IPS-NIHi11 (cell line): ENCODE results near the gene PANX3.
"Not testable (repeated sequence)": the region's sequence is repeated elsewhere in the genome, so short reads cannot be mapped to it uniquely, and the experiment has no call there.

Experiments used
- DNase-seq: peaks from one replicate; pipeline ENCODE4 v3.0.0; 2012; ENCODE audit warnings: mixed read lengths, low spot score

Gene PANX3, protein sequence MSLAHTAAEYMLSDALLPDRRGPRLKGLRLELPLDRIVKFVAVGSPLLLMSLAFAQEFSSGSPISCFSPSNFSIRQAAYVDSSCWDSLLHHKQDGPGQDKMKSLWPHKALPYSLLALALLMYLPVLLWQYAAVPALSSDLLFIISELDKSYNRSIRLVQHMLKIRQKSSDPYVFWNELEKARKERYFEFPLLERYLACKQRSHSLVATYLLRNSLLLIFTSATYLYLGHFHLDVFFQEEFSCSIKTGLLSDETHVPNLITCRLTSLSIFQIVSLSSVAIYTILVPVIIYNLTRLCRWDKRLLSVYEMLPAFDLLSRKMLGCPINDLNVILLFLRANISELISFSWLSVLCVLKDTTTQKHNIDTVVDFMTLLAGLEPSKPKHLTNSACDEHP

DNA sequence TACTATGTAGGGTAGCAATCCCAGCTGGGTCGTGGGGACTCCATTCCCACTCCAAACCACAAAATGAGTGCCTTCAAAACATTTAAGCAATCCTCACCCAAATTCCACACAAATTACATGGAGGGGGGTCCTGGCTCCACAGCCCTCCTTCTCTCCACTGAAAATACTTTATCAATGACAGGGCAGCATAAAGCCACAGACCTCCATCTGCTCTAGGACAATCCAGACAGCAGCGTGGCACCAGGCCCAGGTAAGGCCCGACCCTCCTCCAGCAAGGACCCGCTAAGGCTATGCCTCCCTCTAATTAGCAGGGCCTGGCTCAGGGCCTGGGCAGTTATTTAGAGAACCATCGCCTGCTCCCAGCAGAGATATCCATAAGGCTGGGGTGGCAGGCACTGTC is at the start of gene PANX3:
TSS of gene PANX3 (plus strand) at position 365 of the 400 bp plus-strand sequence. CDS start 129 bp downstream, outside the sequence.
- no peak for DNase-seq

DNA sequence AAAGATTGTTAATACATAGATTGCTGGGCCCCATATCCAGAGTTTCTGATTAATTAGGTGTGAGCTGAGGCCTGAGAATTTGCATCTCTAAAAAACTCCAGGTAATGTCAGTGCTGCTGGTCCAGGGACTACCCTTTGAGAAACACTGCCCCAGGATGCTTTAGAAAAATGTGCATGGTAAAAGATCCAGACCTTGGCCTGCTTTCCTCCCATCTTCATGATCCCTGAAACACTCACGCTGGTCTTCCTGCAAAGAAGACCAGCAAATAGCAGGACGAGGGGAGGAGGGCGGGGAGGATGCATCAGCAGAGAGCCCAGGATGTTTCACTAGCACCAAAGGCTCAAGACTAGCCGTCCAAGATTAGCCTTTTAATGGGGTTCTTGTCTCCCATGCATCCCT is 41.5 kb upstream of the PANX3 start, which contains the start of gene OR8A1:
TSS of gene OR8A1 (plus strand) at position 301 of the 400 bp plus-strand sequence. CDS start 123 bp downstream, outside the sequence.
- no peak for DNase-seq

DNA sequence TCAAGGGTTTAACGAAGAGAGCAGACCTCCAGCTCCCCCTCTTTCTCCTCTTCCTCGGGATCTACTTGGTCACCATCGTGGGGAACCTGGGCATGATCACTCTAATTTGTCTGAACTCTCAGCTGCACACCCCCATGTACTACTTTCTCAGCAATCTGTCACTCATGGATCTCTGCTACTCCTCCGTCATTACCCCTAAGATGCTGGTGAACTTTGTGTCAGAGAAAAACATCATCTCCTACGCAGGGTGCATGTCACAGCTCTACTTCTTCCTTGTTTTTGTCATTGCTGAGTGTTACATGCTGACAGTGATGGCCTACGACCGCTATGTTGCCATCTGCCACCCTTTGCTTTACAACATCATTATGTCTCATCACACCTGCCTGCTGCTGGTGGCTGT is 41.1 kb upstream of the PANX3 start:
- DNase-seq = no peak

DNA sequence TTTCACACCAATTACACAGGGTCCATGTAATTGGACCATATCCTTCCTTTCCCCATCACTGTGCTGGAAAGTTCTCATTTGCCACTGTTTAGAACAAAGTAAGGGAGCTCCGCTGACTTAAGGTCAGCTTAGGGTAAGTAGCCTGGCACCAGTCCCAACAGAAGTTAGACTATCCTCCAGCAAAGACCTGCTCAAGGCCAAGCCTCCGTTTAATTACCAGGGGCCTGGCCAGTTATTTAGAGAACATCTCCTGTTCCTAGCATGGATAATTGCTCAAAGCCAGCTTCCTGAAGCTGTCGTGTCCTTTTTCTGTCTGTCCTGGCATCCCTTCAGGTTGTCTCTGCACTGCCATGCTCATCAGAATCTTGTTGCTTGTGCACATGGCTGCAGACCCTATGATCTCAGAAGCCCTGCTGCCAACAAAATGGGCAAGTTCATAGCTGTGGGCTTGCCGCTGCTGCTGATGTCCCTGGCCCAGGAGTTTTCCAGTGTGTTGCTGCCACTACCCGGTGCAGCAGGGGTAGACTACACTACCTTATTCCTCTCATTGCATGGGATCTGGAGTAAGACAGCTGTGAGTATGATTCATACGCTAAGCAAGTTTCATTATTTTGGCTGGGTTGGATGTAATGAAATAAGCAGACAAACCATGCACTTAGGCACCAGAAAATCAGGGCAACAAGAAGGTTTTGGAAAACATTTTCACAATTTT is 33.4 kb upstream of the PANX3 start:
- no peak for DNase-seq

DNA sequence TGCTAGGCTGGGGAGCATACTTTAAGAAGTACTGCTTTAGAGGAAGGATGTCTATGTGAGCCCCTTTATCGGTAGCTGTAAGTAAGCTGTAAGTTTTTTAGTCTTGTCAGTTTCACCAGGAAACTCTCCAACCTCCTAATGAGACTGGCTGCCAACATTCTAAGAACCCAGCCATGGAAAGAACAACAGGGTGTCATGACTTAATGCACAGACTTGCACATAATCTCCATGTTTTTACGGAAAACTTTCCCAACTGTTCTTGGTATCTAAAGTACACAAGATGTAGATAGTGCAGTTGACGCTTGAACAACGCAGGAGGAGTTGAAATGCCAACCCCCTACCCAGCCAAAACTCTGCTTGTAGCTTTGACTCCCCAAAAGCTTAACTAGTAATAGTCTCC is 32.5 kb upstream of the PANX3 start:
- no peak for DNase-seq

DNA sequence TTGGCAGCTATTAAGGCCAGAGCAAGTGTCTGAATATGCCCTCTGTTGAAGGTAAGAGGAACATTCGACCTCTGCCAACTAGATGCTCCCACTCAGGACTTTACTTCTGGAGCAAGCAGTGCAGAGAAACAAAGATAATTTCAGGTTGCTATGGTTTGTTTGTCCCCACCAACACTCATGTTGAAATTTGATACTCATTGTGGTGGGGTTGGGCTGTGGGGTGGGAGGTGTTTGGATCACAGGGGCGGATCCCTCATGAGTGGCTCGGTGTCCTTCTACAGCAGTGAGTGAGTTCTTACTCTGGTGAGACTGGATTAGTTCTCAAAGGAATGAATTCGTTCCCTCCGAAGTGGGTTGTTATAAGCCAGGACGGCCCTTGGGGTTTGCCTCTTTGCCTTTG is 29.4 kb upstream of the PANX3 start:
- DNase-seq = no peak

DNA sequence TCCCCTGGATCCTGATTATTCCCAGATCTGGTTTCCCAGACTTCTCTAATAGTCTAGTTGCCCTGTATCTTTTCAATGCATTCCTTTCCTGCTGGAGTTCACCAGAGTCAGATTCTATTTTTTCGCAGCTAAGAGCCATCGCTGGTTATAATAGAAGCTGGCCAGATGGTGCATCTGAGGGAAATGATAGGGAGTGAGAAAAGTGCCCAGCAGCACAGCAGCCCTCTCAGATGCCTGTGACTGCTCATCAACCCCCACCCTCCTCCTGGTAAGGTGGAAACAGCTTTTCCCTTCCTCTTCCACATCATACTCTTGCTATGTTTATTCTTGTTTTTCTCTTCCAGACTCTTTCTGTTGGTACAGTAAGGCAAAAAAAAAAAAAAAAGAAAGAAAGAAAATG is 28.7 kb upstream of the PANX3 start:
- DNase-seq = no peak

DNA sequence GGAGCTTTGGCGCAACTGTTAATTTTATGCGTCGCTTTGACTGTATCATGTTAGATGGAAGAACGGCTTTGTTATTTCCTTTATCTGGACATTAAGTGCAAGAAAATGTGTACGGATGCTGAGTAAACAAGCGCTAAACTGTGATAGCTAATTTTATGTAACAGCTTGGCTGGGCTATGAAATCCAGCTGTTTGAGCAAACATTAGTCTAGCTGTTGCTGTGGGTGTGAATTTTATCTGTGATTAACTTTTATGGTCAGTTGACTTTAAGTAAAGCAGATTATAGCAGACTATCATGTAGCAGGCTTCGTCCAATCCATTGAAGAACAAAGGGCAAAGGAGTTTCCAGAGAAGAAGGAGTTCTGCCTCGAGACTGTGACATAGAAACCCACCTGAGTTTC is 27.4 kb upstream of the PANX3 start:
- DNase-seq = no peak

DNA sequence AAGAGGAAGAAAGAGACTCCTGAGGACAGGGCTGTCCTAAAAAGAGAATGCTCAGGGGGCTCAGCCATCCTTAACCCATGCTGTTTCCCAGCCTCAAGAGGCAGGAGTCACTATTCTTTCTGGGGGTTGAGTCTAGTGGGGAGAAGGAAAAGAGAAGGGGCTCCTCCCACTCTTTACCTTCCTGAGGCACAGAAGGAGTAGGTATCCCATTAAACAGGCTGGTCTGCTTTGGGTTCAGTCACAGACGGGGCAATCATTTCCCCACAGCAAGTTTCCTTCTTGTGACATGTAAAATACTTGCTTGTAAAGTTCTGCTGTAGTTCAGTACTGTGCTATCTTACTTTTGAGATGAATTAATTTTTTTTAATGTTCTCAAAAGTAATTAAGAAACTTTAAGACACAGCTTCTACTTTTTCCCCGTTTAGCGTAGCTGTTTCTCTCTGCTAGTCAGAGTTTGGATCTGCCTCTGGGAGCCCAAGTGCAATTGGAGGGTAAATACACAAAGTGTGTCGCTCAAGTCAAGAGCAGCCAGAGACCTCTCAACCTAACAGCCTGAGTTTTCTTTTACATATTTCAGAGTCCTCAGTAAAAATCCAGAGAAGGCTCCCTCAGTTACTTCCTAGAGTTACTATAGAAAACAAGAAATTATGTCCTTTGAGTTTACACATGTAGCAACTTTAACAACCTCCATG is 26.4 kb upstream of the PANX3 start:
- no peak for DNase-seq

DNA sequence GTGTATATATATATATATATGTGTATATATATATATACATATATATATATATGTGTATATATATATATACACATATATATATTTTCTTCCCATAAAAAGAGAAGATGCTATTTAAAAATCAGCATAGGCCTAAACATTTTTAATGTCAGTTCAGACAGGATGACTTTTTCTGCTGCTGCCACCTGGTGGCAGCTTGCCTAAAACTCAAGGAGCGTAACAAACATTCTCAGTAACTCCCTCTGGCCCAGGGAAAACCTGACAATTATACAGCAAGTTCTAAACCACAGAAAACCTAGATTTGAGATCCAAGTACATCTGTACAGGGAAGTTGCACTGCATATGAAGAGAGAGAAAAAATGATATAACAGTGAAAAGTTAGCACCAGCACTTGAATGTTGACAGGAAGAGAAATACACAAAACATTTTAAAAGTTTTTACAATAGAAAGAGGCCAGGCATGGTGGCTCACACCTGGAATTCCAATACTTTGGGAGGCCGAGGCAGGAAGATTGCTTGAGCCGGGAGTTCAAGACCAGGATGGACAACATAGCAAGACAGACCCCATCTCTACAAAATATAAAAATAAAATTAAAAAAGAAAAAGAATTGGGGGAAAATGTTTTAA is 24.9 kb upstream of the PANX3 start:
- DNase-seq = peak; percentile 35

DNA sequence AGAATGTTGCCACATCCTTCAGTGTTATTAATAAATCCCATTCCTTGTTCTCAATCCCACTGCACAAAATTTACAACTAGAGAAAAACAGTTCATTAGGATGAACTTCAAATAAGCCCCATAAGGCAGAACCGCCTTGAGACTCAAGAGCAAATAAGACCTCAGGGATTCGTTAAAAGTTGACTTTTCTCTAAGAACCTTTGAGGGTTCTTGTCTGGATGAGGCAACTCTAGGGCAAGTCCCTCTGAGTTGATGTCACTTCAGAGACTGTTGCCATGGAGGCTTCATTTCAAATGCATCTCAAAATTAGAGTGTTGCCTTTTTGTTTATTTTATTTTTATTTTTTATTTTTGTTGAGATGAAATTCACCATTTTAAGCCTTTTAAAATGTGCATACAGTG is 19.8 kb upstream of the PANX3 start:
- no peak for DNase-seq

DNA sequence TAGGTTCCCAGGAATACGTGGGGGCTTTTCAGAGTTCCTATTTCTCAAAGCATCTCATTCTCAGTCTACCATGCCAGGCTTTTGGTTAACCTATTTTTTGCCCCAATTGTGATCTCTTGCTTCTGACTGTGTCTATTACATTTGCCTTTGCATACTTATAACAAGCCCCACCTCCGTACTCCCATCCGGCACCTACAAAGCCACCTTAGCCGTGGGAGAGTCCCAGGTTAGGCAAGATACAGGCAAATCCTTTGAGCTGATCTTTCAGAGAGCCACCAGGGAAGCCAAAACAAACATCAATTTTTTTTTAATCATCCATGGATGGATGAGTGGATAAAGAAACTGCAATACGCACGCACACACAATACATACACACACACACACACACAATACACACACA is 18.6 kb upstream of the PANX3 start:
- no peak for DNase-seq

DNA sequence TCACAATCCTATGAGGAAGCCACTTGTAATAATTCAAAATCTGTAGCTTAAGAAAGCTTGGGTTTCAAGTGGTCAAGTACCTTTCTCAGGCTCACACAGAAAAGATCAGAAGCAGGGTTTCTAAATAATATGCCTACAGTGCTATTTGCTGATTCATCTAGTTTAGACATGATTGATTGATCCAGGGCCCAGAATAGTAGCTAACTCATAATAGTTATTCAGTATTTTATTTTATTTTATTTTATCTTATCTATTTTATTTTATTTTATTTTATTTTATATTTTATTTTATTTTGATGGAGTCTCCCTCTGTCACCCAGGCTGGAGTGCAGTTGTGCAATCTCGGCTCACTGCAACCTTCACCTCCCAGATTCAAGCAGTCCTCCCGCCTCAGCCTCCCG is 15.9 kb upstream of the PANX3 start:
- no peak for DNase-seq

DNA sequence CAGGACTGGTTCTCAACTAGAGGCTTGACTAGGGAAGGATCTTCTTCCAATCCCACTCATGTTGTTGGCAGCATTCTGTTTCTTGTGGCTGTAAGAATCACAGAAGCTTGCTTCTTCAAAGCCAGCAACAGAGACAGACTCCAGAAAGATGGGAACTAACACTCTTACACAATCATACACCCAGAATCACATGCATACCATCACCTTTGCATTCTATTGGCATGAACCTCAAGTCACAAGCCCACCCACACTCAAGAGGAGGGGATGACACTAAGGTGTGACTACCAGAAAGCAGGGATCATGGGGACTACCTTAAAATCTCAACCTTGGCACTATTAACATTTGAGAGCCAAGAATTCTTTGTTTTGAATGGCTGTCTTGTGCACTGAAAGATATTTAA is 13.6 kb upstream of the PANX3 start:
- DNase-seq = no peak

DNA sequence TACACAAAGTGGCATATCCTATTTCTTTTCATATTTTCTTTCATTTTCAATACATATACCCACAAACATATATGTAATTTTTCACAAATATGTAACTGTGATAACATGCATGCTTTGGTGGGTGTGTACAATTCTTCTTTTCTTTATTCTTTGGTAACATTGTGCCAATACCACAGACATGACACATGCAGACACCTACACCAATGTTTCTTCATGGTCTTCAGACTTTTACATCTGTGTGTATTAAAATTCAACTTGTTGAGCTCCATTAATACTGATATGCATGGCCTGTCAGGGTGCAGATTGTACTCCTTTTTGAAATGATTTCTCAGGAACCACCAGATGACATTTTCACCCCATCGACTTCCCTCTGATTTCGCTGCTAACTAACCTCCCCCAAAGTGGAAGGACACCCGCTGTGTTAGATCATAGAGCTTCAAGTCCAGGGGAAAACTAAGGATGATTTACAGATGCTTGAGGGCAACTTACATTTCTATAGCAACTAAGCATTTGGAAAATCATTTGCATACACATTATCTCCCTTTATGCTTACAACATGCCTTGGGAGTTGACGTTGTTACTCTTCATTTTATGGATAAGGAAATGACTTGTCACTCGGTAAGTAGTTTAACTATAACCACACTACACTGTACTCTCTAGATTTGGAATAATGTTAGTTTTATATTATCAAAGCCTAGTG is 10.5 kb upstream of the PANX3 start:
- no peak for DNase-seq

DNA sequence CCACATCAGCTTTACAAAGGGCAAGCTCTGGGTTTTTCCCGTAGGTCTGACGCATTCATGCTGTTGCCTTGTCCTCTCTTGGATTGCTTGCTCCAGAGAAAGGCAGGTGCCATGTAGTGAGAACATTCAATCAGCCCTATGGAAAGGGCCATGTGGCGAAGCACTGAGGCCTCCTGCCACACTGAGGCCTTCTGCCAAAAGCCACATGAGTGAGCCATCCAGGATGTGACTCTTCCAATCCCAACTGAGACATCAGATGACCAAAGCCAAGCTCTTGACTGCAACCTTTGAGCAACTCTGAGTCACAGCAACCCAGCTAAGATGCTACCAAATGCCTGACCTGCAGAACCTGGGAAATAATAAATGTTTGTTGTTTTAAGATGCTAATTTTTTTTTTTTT is 9.0 kb upstream of the PANX3 start:
- DNase-seq = no peak

DNA sequence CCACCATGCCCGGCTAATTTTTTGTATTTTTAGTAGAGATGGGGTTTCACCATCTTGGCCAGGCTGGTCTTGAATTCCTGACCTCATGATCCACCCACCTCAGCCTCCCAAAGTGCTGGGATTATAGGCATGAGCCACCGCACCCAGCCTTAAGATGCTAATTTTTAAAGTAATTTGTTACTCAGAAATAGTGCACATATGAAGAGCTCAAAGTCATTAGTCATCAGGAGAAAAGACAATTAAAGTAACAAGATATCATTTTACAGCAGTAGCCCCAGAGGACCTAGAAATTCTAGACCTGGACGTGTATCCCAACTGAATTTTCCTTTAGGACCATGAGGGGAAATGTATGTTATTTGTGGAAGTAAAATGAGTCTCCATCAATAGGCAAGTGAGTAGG is 8.5 kb upstream of the PANX3 start:
- not testable (repeated sequence) for DNase-seq

DNA sequence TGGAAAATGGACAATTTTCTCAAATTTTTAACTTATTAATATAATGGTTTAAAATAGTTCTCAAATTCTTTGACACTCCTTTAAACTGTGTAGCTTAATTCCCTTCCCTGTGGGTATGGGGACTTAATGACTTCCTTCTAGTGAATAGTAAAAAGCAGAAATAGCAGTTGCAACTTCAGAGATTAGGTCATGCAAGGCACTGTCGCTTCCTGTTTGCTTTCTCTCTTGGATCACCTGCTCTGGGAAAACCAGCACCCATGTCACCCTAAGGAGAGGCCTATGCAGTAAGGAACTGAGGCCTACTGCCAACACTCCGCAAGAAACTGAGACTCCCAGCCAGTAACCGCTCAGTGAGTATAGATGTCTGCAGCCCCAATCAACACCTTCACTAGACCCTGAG is 5.5 kb upstream of the PANX3 start:
- no peak for DNase-seq

DNA sequence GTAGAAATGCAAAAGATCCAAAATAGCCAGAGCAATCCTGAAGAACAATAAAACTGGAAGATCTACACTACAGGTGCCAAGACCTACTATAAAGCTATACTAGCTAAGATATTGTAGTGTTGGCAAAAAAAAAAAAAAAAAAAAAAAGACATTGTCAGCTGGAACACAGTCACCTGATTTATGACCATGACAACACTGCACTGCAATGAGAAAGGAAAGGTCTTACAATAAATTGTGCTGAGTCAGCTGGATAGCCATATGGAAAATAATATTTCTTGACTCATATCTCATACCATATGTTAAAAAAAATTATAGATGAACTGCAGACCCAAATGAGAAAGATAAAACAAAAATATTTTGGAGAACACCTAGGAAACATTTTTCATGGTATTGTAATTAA is 3.1 kb upstream of the PANX3 start:
- DNase-seq = no peak

DNA sequence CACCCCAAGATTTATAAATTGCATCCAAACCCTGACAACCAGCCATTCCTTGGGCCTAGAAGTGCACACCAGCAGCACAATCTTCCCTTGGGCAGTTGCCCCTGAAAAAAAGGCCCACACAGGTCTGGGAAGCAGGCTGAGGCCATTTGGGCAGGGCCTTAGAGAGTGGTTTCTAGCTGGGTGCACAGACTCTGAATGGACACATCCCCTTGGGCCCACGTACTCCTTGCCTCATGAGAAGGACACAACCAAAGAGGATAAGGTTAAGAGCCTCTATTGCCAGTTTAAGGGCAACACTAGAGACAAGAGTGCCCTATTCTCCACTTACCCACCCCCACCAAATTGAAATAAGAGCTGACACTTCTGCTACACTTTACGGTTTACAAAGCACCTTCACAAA is 933 bp upstream of the PANX3 start:
- DNase-seq = no peak

DNA sequence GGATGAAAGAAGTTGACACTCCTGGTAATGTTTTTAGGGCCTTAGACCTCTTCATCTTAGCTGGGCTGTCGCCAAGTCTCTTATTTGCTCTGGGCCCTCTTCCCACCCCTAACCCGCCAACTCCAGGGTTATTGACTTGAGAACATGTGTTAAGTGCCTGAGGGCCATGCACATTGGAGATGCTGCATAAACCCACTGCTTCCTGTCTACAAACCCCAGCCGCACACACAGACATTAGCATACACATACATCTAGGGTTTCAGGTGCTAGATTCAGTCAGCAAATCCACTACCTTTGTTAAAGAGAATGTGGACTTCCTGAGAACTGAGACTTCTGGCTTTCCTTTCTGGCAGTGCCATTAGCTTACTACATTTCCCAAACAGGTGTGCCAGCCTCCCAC is 817 bp downstream of the PANX3 start:
- no peak for DNase-seq
